A549 (cell line): ENCODE measurements around the gene EPHB1. TPM values are rescaled to one million over a fixed set of nuclear protein-coding genes. Genes with fewer than 3 reads are reported as not detected.

Experiments used
- ATAC-seq, 2 experiments: fragments of 200-7000 bp in 1 of 2; fragments of >200 bp in 1 of 2; cut with Nextera tagmentation in 1 of 2; cut with Tn5 transposase in 1 of 2; 3 replicates each; pipeline versions ENCODE4 v1.8.0 to v1.9.1; 2018 to 2020; ENCODE audit warnings: mild to moderate bottlenecking in 1 of 2, moderate library complexity in 1 of 2
- CTCF ChIA-PET: fragments of 300-600 bp; sonication (Branson Sonifier 250); formaldehyde crosslinking; extraction: SDS; loops from one replicate; lab custom pipeline; 2021; ENCODE audit warnings: antibody characterized with exemption, inconsistent platforms; lab: Yijun Ruan, JAX
- POLR2A ChIA-PET: fragments of 350-600 bp; formaldehyde crosslinking; extraction: SDS; loops from one replicate; lab custom pipeline; 2021; ENCODE audit warnings: antibody characterized with exemption, inconsistent platforms; lab: Yijun Ruan, JAX
- DNase-seq, 2 experiments: peaks; one replicate each; pipeline versions ENCODE4 v3.0.0 to v3.0.0-alpha.2; 2011 to 2016; ENCODE audit warnings: low read depth in 1 of 2, low spot score in 1 of 2
- FAIRE-seq: peaks from 2 replicates; lab custom pipeline; 2011; peaks lifted over from hg19 to GRCh38; lab: Jason Lieb, UNC
- H3K27ac ChIP-seq, 2 experiments: fragments of >200 bp; sonication (Bioruptor Twin); formaldehyde crosslinking; 3 replicates each; pipeline ENCODE4 v1.5.1; 2016 to 2017
- H3K4me1 ChIP-seq: fragments of >200 bp; sonication (Bioruptor Twin); formaldehyde crosslinking; 3 replicates; pipeline ENCODE4 v1.6.1; 2016
- H3K4me2 ChIP-seq: fragments of >200 bp; sonication (Bioruptor Twin); formaldehyde crosslinking; 3 replicates; pipeline ENCODE4 v1.6.1; 2016
- H3K4me3 ChIP-seq: fragments of >200 bp; sonication (Bioruptor Twin); formaldehyde crosslinking; 3 replicates; pipeline ENCODE4 v1.5.1; 2016
- H3K9me3 ChIP-seq: fragments of >200 bp; sonication (Bioruptor Twin); formaldehyde crosslinking; 3 replicates; pipeline ENCODE4 v1.6.1; 2016
- CBX2 ChIP-seq: fragments of 200-600 bp; sonication (generic); IDR thresholded peaks from 2 replicates; pipeline ENCODE4 v1.6.1; 2016; ENCODE audit warnings: low read depth, mild to moderate bottlenecking, borderline replicate concordance
- CTCF ChIP-seq: fragments of >200 bp; sonication (Bioruptor Twin); formaldehyde crosslinking; IDR thresholded peaks from 3 replicates; pipeline ENCODE4 v1.5.1; 2016
- E2F6 ChIP-seq: IDR thresholded peaks from 2 replicates; pipeline ENCODE4 v1.6.1; 2012; ENCODE audit warnings: low read depth, borderline replicate concordance
- EHF ChIP-seq: fragments of 250-450 bp; sonication (Bioruptor Pico); IDR thresholded peaks from 2 replicates; pipeline ENCODE4 v1.5.0; 2020; ENCODE audit warnings: mild to moderate bottlenecking
- ESRRA ChIP-seq: fragments of 150-350 bp; IDR thresholded peaks from 2 replicates; pipeline ENCODE4 v1.6.1; 2014; ENCODE audit warnings: mild to moderate bottlenecking, low read length, borderline replicate concordance
- FOSL2 ChIP-seq, 2 experiments: fragments of 450-650 bp in 1 of 2; fragments of >200 bp in 1 of 2; sonication (Bioruptor Twin) in 1 of 2; formaldehyde crosslinking; IDR thresholded peaks; 2 replicates each; pipeline versions ENCODE4 v1.5.0 to v1.6.1; 2016 to 2020; ENCODE audit warnings: mild to moderate bottlenecking in 1 of 2, moderate library complexity in 1 of 2
- HDAC2 ChIP-seq: fragments of 200-600 bp; sonication (generic); IDR thresholded peaks from 2 replicates; pipeline ENCODE4 v1.6.1; 2016
- MAX ChIP-seq: IDR thresholded peaks from 2 replicates; pipeline ENCODE4 v1.6.1; 2012
- NR3C1 ChIP-seq: fragments of >200 bp; sonication (Bioruptor Twin); formaldehyde crosslinking; IDR thresholded peaks from 3 replicates; pipeline ENCODE4 v1.6.1; 2017
- PBX3 ChIP-seq: IDR thresholded peaks from 2 replicates; pipeline ENCODE4 v1.6.1; 2012
- POLR2AphosphoS2 ChIP-seq: conservative IDR thresholded peaks from 2 replicates; pipeline ENCODE4 v1.6.1; 2012; ENCODE audit warnings: low read length, improper control_type of control experiment, inconsistent platforms
- RAD21 ChIP-seq, 2 experiments: fragments of >200 bp in 1 of 2; sonication (Bioruptor Twin) in 1 of 2; formaldehyde crosslinking in 1 of 2; IDR thresholded peaks in 1 of 2; conservative IDR thresholded peaks in 1 of 2; 2 replicates in 1 of 2; 3 replicates in 1 of 2; pipeline ENCODE4 v1.6.1; 2012 to 2018; ENCODE audit warnings: inconsistent platforms in 1 of 2
- RFX5 ChIP-seq: fragments of 450-650 bp; IDR thresholded peaks from 2 replicates; pipeline ENCODE4 v1.7.1; 2014; ENCODE audit warnings: antibody characterized with exemption, mild to moderate bottlenecking, moderate library complexity
- SMC3 ChIP-seq: fragments of >200 bp; sonication (Bioruptor Twin); formaldehyde crosslinking; IDR thresholded peaks from 3 replicates; pipeline ENCODE4 v1.6.1; 2018; ENCODE audit warnings: inconsistent platforms
- USF2 ChIP-seq: fragments of 450-650 bp; IDR thresholded peaks from 2 replicates; pipeline ENCODE4 v1.6.1; 2014; ENCODE audit warnings: antibody characterized with exemption
- ZFP36 ChIP-seq: fragments of 450-650 bp; IDR thresholded peaks from 2 replicates; pipeline ENCODE4 v1.6.1; 2014; ENCODE audit warnings: borderline replicate concordance; ENCODE audit not compliant: partially characterized antibody
- ZSCAN20 ChIP-seq: fragments of 250-450 bp; sonication (Bioruptor Pico); IDR thresholded peaks from 2 replicates; pipeline ENCODE4 v1.8.0; 2022; ENCODE audit warnings: mild to moderate bottlenecking, moderate library complexity
- WGBS: methylation state at CpG from one replicate; pipeline ENCODE4 v1.1.6; 2017; ENCODE audit errors: missing lambda C conversion rate; 5-methylcytosine and 5-hydroxymethylcytosine counted together
- polyA minus RNA-seq: library from RNA; depleted of rRNA, polyadenylated mRNA; stranded (reverse); fragments of >200 nt; gene quantifications from 2 replicates; pipeline ENCODE4 v1.2.3, GENCODE V29; 2011; rRNA and poly(A)+ RNA removed
- polyA plus RNA-seq, 4 experiments: library from polyadenylated mRNA; depleted of rRNA in 3 of 4; stranded (reverse); fragments of >200 nt; fragmentation: RNase III in 1 of 4; extraction: RNeasy Plus Mini Kit Qiagen cat#74134 plus additional on column Dnase treatment in 1 of 4; gene quantifications; 2 replicates in 3 of 4; 3 replicates in 1 of 4; pipeline ENCODE4 v1.2.3, GENCODE V29; 2011 to 2017

EPHB1 gene
- polyA plus RNA-seq (2011; rRNA removed) (0.18 and 0.21 TPM in 2 replicates), polyA plus RNA-seq (2017; fragmentation: RNase III; extraction: RNeasy Plus Mini Kit Qiagen cat#74134 plus additional on column Dnase treatment) (0.03 to 0.21 TPM (median 0.16 TPM) in 3 replicates), polyA minus RNA-seq (0.45 and 2.3 TPM in 2 replicates)
- 0.07 and 0.13 TPM in 2 replicates for polyA plus RNA-seq (2012; cell fraction: cytosol; rRNA removed)
- 0.05 and 0.06 TPM in 2 replicates for polyA plus RNA-seq (2012; cell fraction: nucleus; rRNA removed)

GRCh38 chr3:134794950-134795745 lies at the start of gene EPHB1:
EPHB1 (plus strand) TSS chr3:134795260.
- TF ChIP-seq ESRRA: no peak
- TF ChIP-seq FOSL2 (IDR thresholded peaks at IDR 0.05): no peak
- no peak for TF ChIP-seq FOSL2 (CRISPR knock-in tag; IDR thresholded peaks at IDR 0.05)
- TF ChIP-seq E2F6: peak; percentile 15; the same call in 1 of the 2 replicates
- TF ChIP-seq HDAC2: no peak
- no peak for TF ChIP-seq ZSCAN20 (CRISPR knock-in tag)
- TF ChIP-seq SMC3: peak; percentile 77
- TF ChIP-seq ZFP36: no peak
- TF ChIP-seq CTCF: peak; percentile 68
- TF ChIP-seq RAD21 (conservative IDR thresholded peaks at IDR 0.05 in 1 of 2, IDR thresholded peaks at IDR 0.05 in 1 of 2): peak; percentile 78 to 79
- TF ChIP-seq EHF: no peak
- TF ChIP-seq CBX2: no peak
- TF ChIP-seq RFX5: no peak
- no peak for TF ChIP-seq POLR2AphosphoS2
- no peak for TF ChIP-seq USF2
- peak; percentile 18; the same call in 1 of the 2 replicates for TF ChIP-seq MAX
- TF ChIP-seq NR3C1: no peak
- CTCF ChIA-PET: interaction anchor here (0.5 to 4.5 kb wide), 32 partner anchors 9 to 1098 kb away, joined by 3 to 37 read pairs (median 3); no protein-coding TSS in a partner anchor
- peak; percentile 58 to 80 for DNase-seq
- POLR2A ChIA-PET: no interaction called here
- WGBS: 1% methylated on average over 16 of the region's 70 CpGs
- Histone ChIP-seq H3K27ac (no peak within 1 kb of the TSS), H3K4me1 (no peaks in the 10 kb centered on the region), H3K4me3 (peak within 1 kb of the TSS; percentile 39), H3K4me2 (peak within 1 kb of the TSS; percentile 84), H3K9me3 (no peaks in the 10 kb centered on the region)
- ATAC-seq: peak; percentile 83 to 93
- no peak for FAIRE-seq

- POLR2A ChIA-PET: no interaction called here
- no peak overlapping the region for H3K4me3 ChIP-seq
- ATAC-seq (no peak), FAIRE-seq (no peak), DNase-seq (no peak)
- CTCF ChIA-PET: no interaction called here
- WGBS: 67% methylated on average over 1 of the region's 1 CpG
- H3K4me1 ChIP-seq: no peaks in the 10 kb centered on the region
- H3K27ac ChIP-seq: no peak overlapping the region
- H3K4me2 ChIP-seq: no peak overlapping the region
- no peaks in the 10 kb centered on the region for H3K9me3 ChIP-seq
- TF ChIP-seq PBX3: no peak
Measured at GRCh38 chr3:134748698-134749097, 46.4 kb upstream of the EPHB1 start.
